NCI-H2029 treated with DMSO at 0.1 percent for 48 hours (cell line): Measurements from ENCODE around the gene NTRK2.

Experiments used
- DNase-seq: peaks from one replicate; lab custom pipeline; 2025; lab: John Stamatoyannopoulos, UW

Gene NTRK2

DNA sequence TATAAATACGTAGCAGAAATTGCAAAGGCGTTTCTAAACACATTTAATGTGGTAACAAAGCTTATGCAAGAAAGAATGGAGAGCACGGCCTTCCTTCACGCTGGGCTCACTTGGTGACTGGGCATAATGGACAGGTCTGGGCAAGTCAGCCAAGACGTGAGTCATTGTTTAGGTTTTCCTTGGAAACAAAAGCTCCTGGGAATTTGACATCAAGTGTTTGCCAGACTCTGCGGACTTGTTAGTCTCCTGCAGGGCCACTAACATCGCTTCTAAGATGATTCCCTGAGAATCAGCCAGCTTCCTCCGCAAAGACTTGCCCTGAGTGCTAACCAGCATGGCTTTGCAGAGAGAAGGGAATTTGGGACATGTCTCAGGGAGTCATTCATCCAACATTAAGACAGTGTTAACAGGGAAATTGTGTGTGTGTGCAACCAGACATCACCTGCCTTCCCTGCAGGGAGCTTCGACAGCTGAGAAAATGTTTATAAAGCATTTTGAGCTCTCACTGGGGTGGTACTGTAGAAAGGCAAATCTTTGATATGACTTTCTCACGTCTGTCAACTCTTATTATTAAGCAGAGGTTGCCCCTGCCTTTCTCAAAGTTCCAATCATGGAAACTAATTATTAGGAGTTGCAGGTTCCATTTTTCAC lies 182.5 kb downstream of the NTRK2 start:
- no peak for DNase-seq

DNA sequence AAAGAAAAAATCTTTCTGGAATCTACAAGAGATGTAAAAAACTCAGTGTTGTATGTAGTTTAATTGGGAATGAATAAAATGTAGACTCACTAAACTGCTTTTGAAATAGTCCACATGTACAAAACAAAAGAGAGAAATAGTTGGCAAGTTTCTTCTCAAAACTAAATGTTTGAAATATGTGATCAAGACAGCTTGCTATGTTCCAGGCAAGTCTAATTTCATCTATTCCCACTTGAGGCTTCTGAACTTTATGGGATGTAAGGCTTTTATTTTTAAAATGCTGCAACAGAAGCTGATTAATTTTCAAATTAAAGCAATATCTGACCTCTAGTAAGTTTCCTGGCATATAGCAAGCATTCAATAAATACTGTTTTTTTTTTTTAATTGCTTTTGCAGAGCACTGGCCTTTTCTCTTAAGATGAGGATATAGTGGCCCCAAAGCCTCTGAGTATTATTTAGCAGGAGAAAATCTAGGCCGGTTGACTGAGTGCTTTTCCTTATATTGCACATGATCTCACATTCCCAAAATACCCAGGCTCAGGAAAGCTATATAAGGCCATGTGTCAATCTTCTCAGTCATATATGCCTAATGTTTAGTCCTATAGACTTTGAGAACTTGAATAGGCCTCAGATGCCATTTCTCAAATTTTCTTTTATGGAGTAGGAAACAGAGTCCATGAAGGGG lies 183.2 kb downstream of the NTRK2 start:
- no peak for DNase-seq

DNA sequence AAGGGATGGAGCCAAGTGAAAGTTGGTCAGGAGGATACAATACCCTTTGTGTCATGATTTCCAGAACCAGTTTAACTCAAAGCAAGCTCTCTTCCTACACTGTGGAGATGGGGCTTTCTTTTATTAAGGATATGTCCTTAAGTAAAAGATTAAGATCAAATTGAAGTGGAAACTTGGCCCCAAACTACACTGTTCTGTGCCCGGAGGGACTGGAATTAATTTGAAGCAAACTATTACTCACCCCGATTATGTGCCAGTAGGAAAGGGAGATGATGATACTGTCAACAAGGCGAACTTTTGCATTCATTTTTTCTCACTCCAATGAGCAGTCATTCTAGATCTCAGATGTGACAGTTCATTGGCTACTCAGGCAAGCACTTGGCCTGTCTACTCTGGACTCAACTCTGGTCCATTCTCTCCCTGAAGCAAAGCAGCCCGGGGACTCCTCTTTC lies 186.7 kb downstream of the NTRK2 start:
- no peak for DNase-seq

DNA sequence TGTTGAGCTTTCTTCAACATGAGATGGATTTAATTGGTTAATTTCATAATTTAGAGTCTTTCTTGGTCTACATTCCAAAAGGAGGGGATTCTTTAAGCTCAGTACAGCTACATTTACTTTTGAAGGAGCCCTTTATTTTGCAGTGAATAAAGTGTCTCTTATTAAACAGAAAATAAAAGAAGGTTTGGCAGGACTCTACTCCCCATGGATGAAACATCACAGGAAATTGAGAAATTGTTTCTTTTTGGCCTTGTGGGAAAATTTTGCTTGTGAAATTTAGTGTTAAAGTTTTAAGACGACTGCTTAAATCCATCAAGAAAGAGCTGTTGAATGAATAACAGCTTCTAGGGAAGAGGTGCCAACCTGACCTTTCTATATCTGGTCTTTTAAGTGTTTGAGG lies 187.7 kb downstream of the NTRK2 start:
- no peak for DNase-seq

DNA sequence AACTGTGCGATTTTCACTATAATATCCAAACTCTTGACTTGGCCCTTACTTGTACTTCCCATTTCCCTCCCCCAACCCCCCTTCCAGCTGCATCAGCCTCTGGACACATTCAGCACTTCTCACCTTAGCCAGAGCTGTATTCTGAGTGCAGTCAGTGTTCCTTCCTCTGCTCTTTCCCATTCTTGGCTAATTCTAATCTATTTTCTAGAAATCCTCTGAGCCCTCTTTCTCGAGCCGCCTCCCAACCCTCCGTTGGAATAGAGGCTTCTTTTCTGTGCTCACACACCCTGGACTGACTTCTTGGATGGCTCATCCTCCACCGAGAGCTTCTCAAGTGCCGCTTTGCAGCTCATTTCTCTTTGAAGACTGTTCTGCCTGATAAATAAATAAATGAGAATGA lies 188.8 kb downstream of the NTRK2 start:
- DNase-seq = no peak

DNA sequence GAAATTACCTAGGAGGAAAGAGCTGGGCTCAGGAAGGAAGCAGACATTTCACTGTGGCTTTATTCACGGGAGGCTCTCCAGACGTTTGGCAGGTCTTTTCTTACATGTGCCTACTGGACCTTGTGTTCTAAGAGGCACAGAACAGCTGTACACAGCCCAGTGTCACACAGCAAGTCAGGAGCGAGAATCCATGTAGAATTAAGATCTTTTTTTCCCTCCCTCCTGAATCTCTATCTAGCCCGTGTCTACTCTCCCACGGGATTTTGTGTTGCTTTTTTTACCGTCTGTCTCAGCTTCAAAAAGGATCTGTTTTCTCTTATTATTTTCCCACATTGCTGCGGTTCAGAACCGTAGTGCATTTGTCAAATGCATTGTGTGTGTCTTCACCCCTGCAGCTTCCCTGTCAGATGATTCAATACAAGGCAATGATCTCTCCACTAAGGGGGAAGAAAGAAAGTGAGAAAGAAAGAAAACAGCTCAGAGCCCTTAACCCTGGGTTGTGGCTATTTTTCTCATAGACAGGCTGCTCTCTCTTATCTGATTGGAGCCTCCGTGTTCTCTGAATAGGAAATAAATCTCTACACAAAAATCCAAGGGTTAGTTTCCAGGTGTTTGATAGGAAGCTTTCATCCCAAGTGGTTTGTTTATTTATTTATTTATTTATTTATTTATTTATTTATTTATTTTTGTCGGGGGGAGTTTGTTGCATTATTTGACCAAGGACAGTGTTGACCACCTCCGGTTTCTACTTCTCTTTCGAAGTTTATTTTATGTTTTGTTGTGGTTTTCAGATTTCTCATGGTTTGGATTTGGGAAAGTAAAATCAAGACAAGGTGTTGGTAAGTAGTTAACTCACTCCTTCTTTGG lies 191.0 kb downstream of the NTRK2 start:
- no peak for DNase-seq

DNA sequence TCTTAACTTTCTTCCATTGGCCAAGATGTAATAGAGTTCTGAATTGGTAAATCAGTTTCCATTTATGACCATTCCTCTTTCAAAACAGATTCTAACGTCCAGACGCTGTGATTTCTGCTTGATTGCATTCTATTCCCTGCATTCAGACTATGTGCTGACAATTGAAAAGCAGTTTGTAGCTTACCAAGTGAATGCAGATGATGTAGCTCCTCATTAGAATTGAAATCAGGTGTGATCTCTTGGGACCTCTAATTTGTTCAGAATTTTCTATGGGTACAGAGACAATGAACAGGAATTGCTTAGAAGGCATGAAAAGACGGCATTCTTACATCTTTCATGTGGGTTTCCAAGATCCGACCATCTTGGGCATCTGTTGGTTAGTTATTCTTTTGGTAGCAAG lies 191.9 kb downstream of the NTRK2 start:
- no peak for DNase-seq

DNA sequence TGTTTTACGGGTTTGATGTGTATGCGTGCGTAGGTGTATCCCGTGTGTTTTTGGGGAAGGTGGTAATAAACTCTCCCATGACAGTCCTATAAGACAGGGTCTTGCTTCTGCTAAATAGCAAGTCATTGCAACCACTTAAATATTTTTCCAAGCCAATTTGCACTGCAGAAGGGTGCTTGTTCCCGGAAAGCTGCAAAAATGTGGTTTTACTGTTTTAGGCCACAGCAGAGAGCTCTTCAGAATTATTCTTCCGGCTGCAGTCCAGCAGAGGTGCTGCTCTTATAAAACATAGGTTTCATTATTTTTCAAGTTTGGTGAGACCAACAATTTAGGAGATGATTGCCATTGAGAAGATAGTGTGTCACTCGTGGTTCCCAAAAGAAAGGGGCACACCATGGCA lies 192.8 kb downstream of the NTRK2 start:
- no peak for DNase-seq

DNA sequence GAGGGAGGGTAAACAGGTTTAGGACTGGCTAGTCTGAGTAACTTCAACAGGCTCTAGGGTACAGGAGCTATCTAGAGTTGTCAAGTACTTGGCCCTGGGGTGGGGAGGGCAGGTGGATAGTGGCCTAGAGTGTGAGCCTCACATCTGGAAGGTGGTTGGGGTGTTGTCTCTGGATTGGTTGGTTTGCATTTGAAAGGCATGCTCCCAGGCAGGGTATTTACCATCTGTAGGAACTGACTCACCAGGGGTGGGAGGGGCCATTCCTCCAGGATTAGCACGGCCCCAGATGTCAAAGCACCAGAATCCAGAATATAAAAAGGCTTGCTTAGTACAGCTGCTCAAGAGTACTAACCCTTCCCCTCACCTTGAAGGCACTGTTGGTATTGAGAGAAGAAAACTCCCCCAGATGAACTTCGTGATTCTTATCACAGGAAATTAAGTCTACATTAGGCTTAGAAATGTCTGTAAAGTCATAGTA lies 193.3 kb downstream of the NTRK2 start:
- no peak for DNase-seq

DNA sequence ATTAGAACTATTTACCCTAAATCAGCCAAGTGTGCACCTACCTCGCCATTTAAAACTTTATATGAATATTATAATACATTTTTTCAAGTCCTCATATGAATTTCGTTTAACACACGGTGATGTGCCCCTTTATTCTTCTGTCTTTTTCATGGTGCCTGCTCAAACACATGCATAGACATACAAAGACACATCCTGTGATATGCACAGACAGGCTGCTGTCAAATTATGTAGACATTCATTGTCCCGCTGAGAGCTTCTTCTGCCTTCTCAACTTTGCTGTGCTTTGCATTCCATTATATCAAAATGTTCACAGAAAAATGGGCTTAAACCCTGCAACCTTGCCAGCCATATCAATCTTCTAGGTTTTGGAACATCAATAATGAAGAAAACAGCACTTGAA lies 193.8 kb downstream of the NTRK2 start:
- DNase-seq = no peak

DNA sequence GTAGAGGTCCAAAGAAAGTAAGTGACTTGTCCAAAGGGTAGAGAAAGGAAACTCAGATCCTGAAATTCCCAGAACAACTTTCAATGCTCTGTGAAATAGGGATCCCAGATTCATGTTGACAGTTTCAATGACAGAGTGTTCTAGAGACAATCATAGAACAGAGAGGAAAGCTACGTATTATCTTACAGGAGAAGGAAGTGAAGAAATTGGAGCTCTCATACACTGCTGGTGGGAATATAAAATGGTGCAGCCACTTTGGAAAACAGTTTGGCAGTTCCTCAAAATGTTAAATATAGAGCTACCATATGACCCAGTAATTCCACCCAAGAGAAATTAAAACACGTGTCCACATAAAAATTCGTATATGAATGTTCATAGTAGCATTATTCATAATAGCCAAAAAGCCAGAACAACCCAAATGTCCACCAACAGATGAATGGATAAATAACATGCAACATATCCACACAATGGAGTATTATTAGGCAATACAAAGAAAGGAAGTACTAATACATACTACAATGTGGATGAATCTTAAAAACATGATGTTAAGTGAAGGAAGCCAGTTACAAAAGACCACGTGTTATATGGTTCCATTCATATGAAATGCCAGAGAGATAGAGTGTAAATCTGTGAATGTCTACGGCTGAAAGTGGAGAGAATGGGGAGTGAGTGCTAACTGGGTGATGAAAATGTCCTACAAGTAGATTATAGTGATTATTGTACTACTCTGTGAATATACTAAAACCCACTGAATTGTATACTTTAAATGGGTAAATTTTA lies 197.1 kb downstream of the NTRK2 start:
- DNase-seq = no peak

DNA sequence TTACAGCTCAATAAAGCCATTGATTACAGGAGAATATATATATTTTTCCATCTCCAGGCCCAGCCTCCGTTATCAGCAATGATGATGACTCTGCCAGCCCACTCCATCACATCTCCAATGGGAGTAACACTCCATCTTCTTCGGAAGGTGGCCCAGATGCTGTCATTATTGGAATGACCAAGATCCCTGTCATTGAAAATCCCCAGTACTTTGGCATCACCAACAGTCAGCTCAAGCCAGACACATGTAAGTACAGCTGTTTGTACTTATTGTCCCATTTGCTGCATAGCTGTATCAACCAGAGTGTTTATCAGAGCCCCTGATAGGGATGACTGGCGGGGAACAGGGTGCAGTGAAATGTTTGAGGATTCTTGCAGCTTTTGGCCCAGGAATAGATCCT lies 197.7 kb downstream of the NTRK2 start:
- DNase-seq = no peak

DNA sequence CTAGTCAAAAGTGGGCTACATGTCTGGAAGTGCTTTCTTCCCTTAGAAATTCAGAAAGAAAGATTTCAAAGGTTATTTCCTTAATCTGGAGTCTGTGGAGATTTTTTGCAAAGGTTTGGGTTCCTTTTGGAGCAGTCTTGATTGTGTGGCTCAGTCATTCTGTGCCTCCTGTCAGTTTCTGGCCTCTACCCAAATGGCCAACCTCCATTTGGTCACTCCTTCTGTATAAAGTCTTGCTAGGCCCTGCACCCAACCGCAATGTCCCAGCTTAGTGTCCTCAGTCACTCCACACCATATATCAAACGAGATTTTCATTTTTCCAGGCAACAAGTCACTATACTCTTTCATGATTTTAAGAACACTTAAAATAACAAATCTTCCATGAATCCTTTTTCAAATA lies 199.6 kb downstream of the NTRK2 start:
- no peak for DNase-seq

DNA sequence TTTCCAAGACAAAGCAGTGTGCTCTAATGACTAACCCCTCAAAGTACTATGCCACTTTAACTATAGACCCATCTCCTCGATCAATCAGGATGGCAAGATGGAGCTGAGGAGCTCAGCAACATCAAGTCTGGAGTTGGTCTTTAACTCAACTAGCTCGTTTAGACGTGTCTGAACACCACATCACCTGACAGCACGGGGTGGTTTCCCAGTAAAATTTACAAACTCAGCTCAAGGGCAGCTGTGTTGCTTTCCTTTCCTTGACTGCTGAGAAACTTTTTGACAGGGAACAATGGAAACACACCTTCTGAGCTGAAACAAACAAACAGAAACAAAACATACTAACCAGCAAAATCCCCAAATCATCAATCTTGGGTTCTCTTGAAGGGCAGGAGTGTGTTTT lies 202.5 kb downstream of the NTRK2 start:
- DNase-seq = no peak

DNA sequence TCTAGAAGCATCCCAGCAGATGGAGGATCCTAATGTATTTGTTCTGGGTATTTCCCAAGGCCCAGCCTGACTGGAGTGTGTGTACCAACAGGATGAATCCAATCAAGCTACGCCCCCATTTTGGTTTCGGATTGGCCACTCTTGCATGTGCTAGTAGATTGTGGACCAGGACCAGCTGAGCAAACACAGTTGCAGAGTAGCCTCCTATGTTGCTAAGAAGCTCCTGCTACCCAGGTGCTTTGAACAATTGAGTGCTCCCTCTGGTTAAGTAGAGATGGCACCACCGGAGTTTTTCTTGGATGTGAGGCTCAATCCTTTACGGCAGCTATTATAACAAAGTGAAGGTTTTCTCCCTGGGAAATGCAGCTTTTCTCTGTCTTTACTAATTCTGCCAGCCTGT lies 204.5 kb downstream of the NTRK2 start:
- DNase-seq = no peak

DNA sequence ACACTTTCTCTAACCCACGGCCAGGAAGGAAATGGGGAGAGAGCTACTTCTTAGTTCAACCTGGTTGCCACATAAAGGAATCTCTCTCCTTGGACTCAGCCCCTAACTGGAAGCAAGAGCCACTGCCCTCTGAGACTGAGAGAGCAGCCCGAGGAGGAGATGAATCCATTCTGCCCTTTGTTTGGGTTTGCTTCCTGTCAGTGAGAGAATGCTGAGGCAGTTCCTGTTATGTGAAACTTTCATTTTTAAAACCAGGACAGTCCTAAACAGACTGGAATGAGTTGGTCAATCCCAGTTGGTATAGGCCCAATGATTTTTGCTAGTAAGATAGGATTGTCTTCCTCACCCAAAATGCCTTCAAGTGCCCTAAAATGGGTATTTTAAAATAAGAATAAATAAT lies 205.1 kb downstream of the NTRK2 start:
- no peak for DNase-seq

DNA sequence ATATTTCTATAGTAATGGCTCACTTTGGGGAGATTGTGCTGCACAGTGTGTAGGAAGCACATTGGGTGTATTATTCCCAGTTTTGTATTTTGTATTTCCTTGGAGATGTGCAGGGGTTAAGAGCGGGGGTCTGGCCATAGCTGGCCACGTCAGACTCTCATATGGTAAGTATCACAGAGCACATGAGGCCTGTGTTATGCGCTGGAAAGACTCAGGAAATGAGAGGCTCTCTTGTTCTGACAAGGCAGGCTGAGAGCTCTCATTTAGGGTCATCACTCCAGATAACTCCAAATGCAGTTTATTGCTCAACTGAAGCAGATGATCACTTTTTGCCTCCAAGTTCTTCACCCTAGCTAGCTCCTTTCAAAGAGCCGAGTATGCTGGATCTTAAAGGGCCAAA lies 205.7 kb downstream of the NTRK2 start:
- DNase-seq = no peak

DNA sequence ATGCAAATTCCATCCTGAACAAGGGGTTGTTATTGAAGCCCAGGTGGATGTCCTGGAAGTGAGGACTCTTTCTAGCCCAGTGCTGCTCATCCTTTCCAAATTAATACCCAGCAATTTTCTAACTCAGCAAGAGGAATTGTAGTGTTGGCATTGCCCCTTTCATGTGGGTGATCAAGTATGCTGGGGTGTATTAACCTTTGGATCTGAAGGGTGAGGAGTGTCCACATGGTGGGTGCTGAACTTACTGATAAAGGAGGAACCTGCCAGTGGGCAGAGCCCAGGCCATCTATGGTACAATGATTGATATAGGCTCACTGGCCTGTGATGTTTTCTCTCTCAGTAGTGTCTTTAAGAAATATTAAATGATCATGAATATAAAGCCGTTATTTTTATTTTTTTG lies 210.1 kb downstream of the NTRK2 start:
- DNase-seq = no peak

DNA sequence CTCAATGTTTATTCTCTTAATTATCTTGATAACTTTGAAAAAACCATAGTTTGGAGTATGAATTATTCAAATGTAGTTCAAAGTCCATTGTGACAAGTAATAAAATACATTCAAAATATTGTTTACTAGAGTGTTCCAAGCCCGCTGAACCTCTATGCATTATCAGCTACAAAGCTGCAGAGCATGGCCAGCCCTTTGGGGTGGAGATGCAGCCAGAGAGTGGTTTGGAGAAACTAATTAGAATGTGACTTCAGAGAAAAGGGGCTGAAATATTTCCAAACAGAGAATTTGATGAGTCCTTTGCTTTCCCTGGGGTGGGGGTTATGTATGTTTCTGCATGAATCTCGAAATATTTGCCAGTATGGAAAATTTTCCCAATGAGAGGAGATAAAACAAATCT lies 211.3 kb downstream of the NTRK2 start:
- no peak for DNase-seq

DNA sequence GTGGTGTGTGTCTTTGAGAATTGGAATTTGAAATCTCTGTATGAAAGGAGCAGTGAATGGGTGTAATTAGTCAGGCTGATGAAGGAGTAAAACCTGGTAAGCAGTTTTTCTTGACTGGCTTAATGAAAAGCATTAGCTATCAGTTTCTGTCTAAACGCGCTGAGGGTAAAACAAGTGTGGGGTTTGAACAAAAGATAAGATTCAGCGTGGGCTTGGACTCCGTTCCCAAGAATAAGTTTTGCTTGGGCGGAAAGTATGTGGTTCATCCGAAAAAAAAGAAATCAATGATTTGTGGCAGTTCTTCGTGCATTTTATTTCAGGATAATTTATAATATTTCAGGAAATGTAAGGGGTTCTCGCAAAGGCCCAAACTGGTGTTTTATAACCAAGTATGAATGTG lies 217.3 kb downstream of the NTRK2 start:
- no peak for DNase-seq

DNA sequence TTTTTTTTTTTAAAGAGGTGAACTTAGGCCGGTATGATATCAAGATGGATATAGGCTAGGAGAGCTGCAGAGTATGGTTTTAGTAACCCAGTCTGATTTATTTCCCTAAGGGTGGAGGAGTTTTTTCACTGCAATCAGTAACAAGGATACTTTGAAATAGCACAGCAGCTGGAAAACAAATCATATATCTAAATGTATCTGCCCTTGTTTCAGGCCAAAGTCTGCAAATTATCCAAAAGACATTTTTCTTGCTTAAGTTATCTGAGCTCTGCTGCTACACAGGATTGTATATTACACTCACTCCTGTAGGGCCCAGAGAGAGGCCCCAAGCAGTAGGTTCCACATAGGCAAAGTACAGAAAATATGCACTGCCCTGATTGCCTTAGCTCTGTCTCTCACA lies 222.4 kb downstream of the NTRK2 start:
- no peak for DNase-seq

DNA sequence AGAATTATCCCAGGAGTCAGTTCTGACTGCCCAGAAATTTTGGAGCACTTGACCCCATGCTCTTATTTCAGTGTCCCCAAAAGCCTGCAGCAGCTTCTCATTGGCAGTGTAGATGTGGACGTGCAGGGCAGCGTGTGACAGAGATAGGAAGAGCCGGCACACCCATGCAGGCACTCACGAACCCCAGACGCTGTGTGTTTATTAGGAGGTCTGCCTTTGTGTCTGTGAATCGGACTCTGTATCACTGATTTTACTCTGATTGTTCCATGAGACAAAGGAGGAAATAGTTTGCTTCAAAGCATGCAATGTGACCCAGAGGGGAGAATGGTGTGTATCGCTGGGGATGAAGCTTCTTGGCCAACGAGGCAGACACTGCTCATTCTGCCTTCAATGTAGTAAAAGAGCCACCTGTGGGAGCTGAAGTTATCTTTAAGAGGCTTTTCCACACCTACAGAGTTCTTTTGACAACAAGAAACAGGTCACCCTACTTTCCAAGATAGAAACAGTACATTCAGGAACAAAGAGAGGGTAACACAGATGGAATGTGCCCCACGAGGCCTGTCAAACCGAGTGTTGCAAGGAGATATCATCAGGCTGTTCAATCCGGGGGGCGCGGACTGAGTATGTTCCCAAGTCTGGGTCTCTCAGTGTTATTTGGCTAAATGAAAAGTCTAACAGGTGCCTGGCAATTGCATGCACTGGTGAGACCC lies 224.0 kb downstream of the NTRK2 start:
- no peak for DNase-seq
